Epidermal melanocyte (primary cell): ENCODE data around the gene RPL23.

Source experiments
- DNase-seq: peaks from one replicate; pipeline ENCODE4 v3.0.0; 2011; ENCODE audit warnings: low spot score; ENCODE audit not compliant: insufficient read length

Gene RPL23

DNA sequence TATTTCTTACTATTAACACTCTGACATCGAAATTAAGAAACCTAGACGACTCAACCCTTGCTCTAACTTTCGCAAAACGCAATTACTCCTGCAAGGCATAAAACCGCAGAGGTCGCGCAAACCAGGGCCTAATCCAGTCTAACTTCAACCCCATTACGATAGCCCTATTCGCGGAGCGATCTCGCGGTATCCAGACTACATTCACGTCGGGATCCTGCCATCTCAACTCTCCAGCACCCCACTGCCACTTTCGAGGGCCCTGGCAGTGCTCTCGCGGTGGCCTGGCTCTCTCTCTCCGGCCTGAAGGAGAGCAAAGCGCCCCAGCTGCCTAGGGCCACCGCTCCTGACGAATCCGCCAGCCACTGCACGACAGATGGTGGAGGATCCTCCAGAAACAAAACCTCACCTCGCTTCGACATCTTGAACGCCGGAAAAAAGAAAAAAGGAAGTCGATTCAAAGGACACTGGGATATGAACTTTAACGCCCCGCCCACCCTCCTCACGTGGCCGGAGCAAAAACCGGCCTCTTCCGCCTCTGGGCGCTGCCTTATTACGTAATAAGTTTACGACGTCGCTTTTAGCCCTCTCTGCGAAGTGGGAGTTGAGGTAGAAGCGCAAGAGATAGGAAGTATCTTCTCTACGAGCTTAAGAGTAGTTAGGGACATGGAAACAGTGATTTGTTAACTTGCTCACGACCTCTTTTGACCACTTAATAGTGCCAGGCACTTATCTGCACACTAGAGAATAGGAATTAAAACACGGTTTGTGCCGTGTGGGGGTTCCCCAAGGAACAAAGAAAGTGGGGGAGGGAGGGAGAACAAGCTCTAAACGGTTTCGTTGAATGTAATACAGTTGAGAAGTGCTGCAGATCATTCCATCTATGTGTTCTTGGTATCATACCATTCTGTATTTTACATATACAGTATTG lies at the start of gene RPL23:
Gene RPL23 (minus strand): TSS at position 430 of the 928 bp plus-strand sequence. CDS start 11 bp downstream, at position 419.
- DNase-seq: peak; percentile 95

GRCh38 chr17:38900978-38901656 lies 47.6 kb upstream of the RPL23 start:
- DNase-seq: peak; percentile 68

DNA sequence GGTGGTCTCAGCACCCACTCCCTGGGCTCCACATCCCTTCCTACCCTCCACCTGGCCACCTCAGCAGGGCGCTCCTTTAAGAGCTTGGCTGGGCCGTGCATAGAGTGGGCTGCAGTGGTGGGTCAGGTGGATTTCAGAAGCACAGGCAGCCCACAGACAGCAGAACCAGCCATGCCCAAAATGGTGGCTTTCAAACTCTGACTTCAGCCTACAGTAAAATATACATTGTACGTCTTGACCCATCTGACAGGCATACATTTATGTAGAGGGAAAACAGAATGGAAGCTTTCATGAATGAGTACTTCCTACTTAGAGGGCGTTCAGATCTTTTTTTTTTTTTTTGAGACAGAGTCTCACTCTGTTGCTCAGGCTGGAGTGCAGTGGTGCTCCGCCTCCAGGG lies 45.9 kb upstream of the RPL23 start:
- DNase-seq: no peak

GRCh38 chr17:38898812-38899348 lies 45.4 kb upstream of the RPL23 start:
- no peak for DNase-seq

- DNase-seq: no peak
Measured at GRCh38 chr17:38898291-38898679, 44.8 kb upstream of the RPL23 start.

GRCh38 chr17:38897671-38898290 lies 44.3 kb upstream of the RPL23 start:
- DNase-seq: peak; percentile 67

GRCh38 chr17:38897176-38897575 lies 43.7 kb upstream of the RPL23 start:
- no peak for DNase-seq

GRCh38 chr17:38896346-38896954 lies 42.9 kb upstream of the RPL23 start:
- DNase-seq: no peak

GRCh38 chr17:38894276-38894675 lies 40.8 kb upstream of the RPL23 start:
- DNase-seq: no peak

DNA sequence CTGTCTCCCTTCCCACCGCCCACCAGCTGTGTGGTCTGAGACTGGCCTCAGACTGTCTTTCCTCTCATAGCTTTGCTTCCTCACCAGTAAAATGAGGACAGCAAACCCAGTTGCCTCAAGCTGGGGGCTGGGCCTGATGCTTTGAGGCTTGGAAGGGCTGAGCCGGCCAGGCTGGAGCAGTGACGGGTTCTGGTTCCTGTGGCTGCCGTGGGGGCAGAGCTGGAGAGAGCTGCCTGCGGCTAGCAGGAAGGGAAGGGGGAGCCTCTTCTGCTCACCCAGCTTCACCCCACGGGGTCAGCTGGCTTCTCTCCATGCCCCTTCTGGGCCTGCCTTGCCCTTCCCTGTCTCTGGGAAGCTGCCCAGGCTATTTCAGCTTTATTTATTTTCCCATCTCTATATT lies 40.1 kb upstream of the RPL23 start:
- peak; percentile 36 for DNase-seq

DNA sequence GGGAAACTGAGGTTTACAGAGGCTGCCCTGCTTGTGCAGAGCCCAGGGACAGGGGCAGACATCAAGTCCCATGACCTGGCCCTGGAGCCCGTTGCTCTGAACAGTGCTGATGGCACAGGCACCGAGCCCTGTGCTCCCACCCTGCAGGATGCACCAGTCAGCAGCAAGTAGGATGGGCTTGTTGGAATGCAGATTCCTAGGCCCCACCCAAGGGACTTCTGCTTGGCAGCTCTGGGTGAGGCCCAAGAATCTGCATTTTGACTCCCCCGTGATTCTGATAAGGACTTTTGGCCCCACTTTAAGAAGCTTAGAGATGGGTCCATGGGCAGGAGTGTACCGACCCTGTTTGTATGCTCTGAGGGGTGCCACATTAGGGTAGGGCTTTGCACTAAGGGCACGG lies 39.6 kb upstream of the RPL23 start:
- no peak for DNase-seq

DNA sequence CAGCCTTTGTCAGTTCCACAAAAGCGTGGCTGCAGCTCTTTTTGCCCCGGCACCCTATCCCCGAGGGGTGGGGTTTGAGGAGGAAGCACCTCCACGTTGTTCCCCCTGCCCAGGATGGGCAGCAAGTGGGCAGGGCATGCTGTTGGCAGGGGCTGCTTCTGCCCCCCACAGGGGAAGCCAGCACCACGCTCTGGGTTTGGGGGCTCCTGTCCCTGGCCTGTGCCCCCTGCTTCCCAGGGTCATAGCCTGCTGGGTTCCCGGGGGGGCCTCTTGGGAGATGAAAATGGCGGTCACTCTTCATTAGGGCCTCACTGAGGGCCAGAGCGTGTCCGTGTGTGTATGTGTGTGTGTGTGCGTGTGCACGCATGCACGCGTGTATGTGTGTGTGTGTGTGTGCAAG lies 39.1 kb upstream of the RPL23 start:
- no peak for DNase-seq

DNA sequence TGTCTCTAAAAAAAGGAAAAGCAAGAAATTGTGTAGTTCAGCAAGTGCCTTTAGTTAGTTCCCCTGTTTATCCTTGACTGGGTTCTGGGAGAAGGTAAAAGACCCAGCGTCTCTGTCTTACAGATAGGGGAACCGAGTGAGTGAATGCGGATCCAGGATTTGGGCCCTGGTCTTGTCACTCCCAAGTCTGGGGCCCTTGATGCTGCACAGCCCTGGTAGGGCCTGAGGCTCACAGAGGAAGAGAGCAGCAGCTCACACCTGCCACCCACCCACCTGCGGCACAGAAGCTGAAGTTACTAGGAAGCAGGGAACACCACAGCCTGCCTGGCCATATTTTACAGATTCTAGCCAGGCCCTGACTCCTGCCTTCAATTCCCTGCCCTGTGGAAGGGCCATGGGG lies 38.6 kb upstream of the RPL23 start:
- no peak for DNase-seq

DNA sequence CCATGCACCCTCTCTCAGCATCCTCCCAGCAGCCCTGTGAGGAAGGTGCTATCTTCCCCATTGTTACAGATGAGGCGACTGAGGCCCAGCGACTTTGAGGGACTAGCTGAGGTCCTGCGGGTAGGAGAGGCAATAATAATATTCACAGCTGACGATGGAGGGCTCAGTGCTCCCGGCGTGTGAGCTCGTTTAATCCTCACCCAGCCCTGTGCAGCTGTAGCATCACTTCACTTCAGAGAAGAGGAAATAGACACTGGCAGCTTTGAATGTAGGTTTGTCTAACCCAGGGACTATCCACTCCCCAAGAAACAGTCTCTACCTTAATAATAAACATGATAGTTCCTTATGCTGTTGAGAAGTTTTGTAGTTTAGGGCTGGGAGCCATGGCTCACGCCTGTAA lies 37.9 kb upstream of the RPL23 start:
- no peak for DNase-seq

- no peak for DNase-seq
Measured at GRCh38 chr17:38890410-38890746, 36.9 kb upstream of the RPL23 start.

- no peak for DNase-seq
Measured at GRCh38 chr17:38889745-38890409, 36.4 kb upstream of the RPL23 start.

GRCh38 chr17:38888842-38889241 lies 35.3 kb upstream of the RPL23 start:
- DNase-seq: no peak

DNA sequence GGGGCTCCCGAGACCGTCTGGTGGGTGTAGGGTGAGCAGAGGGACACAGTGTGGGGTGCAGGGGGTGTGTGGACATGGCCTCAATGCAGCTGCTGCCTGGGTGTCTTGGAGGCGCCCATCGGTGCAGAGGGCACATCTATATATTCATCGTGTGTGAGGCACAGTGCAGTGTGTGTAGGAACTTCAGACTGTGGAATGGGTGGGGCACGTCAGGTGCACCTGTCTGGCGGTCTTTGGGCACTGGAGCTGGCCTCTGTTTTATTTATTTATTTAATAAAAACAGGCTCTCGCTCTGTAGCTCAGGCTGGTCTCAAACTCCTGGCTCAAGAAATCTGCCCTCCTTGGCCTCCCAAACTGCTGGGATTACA lies 33.1 kb upstream of the RPL23 start:
- DNase-seq: no peak

DNA sequence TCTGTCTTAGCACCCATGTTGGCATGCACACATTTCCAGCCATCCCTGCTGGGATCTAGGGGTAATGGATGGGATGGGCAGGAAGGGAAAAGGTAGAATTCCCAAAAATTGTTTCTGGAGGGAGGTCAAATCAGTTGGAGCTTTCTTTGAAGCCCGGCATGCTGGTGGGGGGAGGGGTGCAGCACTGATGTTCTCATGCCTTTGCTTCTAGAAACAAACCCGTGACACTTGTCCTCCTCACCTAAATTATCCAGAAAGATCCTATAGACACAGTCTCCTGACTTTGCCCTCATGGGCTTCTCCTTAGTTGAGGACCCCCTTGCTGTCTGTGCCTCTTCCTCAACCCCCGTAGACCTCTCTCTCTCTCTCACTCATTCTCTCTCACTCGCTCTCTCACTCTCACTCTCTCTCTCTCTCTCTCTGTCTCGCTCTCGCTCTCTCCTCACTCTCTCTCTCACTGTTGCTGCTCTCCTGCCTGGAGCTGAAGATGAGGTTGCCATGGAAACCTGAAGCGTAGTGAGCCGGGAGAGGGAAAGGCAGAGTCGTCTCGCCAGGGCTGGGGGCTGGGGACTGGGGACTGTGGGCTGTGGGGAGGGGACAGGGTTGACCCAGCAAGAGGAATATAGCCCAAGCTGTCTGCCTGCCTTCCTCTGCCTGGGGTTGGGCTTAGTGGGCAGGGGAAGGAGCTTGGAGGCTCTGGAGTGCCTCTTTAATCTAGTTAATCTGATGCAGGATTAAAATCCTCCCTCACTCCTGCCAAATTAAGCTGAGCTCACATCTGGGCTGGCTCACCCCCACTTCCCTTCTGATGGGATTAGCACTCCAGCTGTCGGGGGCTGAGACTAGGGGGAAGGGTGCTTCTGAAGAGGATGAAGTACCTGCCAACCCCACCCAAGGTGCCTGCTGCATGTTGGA lies 32.5 kb upstream of the RPL23 start:
- no peak for DNase-seq
